GM20431 (cell line): ENCODE measurements around the gene PCGF6.
"Not testable (repeated sequence)": the region's sequence is repeated elsewhere in the genome, so short reads cannot be mapped to it uniquely, and the experiment has no call there.

Source experiments
- in situ Hi-C: fragments of 300-500 bp; cut with MseI, MboI; formaldehyde crosslinking; loops from one replicate; pipeline ENCODE4 v1.15.0; 2020; ENCODE audit warnings: low sequenced_read_pairs; ENCODE audit not compliant: unreplicated experiment

The PCGF6 gene

DNA sequence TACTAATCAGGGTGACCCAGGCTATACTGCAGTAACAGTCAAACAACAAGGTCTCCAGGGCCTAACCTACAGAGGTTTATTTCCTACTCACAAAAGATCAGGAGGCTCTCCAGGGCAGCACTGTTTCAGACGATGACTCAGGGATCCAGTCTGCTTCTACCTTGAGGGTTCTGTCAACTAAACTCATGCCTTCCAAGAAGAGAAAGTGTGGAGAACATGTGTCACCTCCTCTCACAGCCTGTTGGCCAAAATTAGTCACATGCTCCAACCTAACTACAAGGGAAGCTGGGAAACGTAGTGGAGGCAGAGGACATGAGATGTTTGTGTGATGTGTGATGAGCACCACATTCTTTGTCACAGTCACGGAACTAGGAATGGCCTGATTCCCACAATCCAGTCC is 88.7 kb downstream of the PCGF6 start:
- in situ Hi-C loops = no loop called here

DNA sequence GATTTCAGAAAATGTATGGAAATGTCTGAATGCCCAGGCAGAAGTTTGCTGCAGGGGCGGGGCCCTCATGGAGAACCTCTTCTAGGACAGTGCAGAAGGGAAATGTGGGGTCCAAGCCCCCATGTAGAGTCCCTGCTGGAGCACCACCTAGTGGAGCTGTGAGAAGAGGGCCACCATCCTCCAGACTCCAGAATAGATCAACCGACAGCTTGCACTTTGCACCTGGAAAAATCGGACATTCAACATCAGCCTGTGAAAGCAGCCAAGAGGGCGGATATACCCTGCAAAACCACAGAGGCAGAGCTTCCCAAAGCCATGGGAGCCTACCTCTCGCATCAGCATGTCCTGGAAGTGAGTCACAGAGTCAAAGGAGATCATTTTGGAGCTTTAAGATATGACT is 91.0 kb downstream of the PCGF6 start:
- in situ Hi-C loops = no loop called here

DNA sequence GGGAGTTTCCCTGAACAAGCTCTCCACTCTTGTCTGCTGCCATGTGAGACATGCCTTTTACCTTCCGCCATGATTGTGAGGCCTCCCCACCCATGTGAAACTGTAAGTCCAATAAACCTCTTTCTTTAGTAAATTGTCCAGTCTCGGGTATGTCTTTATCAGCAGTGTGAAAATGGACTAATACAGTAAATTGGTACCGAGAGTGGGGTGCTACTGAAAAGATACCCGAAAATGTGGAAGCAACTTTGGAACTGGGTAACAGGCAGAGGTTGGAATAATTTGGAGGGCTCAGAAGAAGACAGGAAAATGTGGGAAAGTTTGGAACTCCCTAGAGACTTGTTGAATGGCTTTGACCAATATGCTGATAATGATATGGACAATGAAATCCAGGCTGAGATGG is 92.0 kb downstream of the PCGF6 start:
- in situ Hi-C loops = not testable (repeated sequence)

DNA sequence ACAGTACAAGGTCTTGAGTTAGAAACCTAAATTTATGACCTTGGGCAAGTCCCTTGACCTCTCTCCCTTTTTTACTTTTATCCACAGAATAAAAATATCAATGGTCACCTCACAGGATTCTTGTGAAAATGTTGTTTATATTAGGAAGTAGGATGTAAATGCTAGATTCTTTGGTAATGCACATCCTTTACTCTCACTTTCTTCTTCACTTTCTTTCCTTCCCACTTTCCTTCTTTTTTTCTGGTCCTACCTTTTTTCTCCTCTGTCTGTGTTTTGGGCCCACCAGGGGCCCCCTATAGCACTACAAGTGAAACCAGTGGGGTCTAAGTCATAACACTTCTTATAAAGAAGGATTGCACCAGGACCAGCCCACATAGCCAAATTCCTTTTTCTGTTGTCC is 93.1 kb downstream of the PCGF6 start:
- in situ Hi-C loops = no loop called here

DNA sequence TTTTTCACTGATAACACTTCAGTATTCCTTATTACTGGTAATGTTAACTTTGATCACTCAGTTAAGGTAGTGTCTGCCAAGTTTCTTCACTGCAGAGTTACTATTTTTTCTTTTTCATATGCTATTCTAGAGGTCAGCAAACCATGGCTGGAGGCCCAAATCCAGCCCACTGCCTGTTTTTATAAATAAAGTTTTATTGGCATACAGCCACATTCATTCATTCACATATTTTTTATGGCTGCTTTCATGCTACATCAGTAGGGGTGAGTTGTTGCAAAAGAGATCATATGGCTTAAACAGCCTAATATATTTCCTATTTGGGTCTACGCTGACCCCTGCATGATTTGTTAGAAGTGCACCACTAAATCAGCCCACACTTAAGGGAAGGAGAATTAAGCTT is 94.3 kb downstream of the PCGF6 start:
- in situ Hi-C loops = no loop called here

DNA sequence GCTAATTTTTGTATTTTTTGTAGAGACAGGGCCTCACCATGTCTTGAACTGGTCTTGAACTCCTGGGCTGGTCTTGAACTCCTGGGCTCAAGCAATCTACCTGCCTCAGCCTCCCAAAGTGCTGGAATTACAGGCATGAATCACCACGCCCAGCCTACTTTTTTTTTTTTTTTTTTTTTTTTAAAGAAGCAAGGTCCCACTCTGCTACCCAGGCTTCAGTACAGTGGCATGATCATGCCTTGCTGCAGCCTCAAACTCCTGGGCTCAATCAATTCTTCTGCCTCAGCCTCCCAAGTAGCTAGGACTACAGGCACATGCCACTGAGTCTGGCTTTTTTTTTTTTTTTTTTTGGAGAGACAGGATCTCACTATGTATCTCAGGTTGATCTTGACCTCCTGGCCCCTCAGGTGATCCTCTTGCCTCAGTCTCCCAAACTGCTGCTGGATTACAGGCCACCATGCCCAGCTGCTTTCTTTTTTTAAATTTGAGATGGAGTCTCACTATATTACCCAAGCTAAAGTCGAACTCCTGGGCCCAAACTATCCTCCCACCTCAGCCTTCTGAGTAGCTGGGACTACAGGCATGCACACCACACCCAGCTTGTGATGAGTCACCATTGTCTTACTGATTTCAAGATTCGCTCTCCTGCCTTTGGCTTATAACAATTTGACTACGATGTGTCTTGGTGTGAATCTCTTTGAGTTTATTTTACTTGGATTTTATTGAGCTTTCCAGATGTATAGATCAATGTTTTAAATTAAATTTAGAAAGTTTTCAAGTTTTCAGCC is 96.2 kb downstream of the PCGF6 start:
- in situ Hi-C loops = no loop called here

DNA sequence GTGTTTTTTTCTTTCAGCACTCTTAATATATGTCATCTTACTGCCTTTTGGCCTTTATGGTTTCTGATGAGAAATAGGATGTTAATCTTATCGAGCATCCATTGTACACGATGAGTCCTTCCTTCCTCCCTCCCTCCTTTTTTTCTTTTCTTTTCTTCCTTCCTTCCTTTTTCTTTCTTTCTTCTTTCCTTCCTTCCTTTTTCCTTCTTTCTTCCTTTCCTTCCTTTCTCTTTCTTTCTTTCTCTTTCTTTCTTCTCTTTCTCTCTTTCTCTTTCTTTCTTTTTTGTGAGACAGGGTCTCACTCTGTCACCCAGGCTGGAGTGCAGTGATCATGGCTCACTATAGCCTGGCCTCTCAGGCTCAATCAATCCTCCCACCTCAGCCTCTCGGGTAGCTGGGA is 96.8 kb downstream of the PCGF6 start:
- in situ Hi-C loops = no loop called here
